Vagina (tissue), 2 donors: Measurements from ENCODE around the gene KITLG.

Experiments
- POLR2AphosphoS5 ChIP-seq, 2 donors: sonication (generic); formaldehyde crosslinking; IDR thresholded peaks; one replicate each; pipeline ENCODE4 v1.9.0; 2017; ENCODE audit warnings: antibody characterized with exemption in 2 of 2, mild to moderate bottlenecking in 2 of 2, low read depth in 1 of 2; ENCODE audit not compliant: insufficient read depth in 1 of 2
- TF ChIP-seq, protein P1 (sequence below), 3 experiments: fragments of 450-650 bp in 2 of 3; fragments of 200-600 bp in 1 of 3; sonication (generic) in 1 of 3; IDR thresholded peaks; one replicate each; pipeline ENCODE4 v1.5.1; 2017 to 2019; ENCODE audit warnings: antibody characterized with exemption in 3 of 3, mild to moderate bottlenecking in 2 of 3, moderate library complexity in 2 of 3

GRCh38 chr12:88493636-88494035, 86.6 kb downstream of the KITLG start:
- TF ChIP-seq, protein P1, sequence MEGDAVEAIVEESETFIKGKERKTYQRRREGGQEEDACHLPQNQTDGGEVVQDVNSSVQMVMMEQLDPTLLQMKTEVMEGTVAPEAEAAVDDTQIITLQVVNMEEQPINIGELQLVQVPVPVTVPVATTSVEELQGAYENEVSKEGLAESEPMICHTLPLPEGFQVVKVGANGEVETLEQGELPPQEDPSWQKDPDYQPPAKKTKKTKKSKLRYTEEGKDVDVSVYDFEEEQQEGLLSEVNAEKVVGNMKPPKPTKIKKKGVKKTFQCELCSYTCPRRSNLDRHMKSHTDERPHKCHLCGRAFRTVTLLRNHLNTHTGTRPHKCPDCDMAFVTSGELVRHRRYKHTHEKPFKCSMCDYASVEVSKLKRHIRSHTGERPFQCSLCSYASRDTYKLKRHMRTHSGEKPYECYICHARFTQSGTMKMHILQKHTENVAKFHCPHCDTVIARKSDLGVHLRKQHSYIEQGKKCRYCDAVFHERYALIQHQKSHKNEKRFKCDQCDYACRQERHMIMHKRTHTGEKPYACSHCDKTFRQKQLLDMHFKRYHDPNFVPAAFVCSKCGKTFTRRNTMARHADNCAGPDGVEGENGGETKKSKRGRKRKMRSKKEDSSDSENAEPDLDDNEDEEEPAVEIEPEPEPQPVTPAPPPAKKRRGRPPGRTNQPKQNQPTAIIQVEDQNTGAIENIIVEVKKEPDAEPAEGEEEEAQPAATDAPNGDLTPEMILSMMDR (IDR thresholded peaks at IDR 0.05), result no peak
- no peak for TF ChIP-seq POLR2AphosphoS5 (IDR thresholded peaks at IDR 0.05; ENCODE audit: insufficient read depth in 1 of 2, low read depth in 1 of 2)
